Choroid plexus epithelial cell (primary cell): ENCODE results near the gene GGTLC3.
A peak's percentile ranks its signal among the peaks of the same experiment; 100 is the strongest.
"Not testable (repeated sequence)": the region's sequence is repeated elsewhere in the genome, so short reads cannot be mapped to it uniquely, and the experiment has no call there.

Experiments
- DNase-seq: peaks from one replicate; pipeline ENCODE4 v3.0.0-alpha.2; 2010; ENCODE audit warnings: low read depth
- H3K4me3 ChIP-seq: 2 replicates; pipeline ENCODE4 v1.5.1; 2011; ENCODE audit warnings: low read depth, mild to moderate bottlenecking, control low read depth, low read length, moderate library complexity

GGTLC3 gene

GRCh38 chr22:18518061-18518460, at the start of gene GGTLC3:
Gene GGTLC3 (minus strand): TSS chr22:18518161. CDS start chr22:18517897, 264 bp downstream.
- not testable (repeated sequence) for H3K4me3 ChIP-seq, DNase-seq

GRCh38 chr22:18560099-18560974, 42.4 kb upstream of the GGTLC3 start:
- not testable (repeated sequence) for DNase-seq, H3K4me3 ChIP-seq

DNA sequence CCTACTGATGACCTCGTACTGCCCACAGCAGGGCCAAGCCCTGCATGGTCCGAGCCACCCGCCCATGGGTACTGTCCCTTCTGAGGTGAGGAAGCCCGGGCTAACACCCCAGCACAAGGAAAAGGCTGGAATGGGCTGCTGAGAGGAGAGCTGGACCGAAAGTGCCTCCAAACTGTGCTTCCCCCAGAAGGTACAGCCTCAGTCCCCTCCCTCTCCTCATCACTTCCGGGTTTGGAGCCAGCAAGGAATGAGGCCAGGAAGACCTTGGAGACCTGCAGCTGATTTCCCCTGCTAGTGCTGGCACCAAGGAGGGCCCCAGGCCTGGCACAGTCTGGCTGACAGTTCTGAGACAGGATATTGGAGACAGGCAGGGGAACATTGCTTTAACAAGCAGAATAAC, 41.0 kb upstream of the GGTLC3 start:
- not testable (repeated sequence) for DNase-seq, H3K4me3 ChIP-seq

DNA sequence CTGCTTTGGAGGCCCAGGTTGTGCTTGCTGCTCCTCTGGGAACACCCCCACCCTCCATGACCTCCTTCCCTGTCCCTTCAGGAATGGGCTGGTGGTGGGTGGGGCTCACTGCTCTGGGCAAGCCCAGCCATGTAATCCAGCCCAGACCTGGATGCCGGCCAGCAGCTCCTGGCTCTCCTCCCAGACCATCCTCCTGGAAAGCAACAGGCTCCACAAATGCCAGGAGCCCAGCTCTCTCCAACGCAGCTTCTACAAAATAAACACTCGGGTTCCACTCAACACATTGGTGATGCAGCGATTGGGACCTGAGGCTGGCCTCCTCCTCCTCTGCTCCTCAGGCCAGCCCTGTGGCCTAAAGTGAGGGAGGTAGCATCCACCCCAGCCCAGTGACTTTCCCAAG, 40.6 kb upstream of the GGTLC3 start:
- DNase-seq, H3K4me3 ChIP-seq: not testable (repeated sequence)

- H3K4me3 ChIP-seq, DNase-seq: not testable (repeated sequence)
These were observed 36.6 kb upstream of the GGTLC3 start for GRCh38 chr22:18554280-18555256.

DNA sequence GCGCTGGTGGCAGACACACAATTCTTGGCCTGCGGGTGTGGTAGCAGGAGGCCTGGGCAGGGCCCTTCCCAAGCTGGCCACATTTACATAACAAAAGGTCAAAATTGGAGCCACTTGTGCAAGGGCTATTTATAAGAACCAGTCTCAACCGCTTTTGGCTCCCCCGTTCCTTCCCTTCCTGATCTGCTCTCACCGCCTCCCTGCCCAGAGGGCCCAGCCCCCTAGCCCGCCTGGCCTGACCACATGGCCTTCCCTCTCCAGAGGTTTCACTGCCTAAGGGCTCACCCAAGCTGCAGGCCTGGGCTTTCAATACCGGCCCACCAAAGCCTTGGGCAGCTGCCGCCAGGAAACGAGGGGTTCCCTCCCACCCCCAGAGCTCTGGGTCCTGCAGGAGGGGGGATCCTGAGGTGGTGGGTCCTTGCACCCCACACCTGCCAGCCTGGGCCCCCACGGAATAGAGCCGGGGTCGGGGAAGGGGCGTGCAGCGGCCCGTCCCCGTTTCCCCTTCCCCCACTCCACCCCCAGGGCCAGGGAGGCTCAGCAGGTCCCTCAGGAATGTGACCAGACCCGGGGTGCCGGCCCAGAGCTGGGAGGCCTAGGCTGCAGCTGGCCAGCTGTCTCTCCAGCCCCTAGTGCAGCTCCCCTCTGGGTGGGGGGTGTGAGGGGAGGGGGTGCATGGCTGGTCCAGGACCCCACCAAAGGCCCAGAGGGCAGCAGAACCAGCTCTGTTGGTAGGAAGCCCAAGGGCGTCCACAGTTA, 35.1 kb upstream of the GGTLC3 start:
- H3K4me3 ChIP-seq, DNase-seq: not testable (repeated sequence)

DNA sequence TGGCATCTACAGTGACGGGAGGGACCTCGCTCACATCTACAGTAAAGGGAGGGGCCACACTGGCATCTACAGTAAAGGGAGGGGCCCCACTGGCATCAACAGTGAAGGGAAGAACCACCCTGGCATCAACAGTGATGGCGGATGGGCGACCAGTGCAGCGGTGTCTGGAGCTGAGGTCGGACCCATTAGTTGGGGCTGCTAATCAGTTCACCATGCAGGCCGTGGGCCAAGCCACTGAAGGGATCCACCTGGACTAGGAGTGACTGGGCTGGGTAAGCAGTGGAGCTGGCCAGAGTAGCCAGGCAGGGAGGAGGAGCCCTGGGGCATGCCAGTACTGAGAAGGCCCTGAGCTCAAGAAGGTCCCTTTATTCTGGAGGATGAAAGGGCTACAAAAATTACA, 33.1 kb upstream of the GGTLC3 start:
- not testable (repeated sequence) for H3K4me3 ChIP-seq, DNase-seq

DNA sequence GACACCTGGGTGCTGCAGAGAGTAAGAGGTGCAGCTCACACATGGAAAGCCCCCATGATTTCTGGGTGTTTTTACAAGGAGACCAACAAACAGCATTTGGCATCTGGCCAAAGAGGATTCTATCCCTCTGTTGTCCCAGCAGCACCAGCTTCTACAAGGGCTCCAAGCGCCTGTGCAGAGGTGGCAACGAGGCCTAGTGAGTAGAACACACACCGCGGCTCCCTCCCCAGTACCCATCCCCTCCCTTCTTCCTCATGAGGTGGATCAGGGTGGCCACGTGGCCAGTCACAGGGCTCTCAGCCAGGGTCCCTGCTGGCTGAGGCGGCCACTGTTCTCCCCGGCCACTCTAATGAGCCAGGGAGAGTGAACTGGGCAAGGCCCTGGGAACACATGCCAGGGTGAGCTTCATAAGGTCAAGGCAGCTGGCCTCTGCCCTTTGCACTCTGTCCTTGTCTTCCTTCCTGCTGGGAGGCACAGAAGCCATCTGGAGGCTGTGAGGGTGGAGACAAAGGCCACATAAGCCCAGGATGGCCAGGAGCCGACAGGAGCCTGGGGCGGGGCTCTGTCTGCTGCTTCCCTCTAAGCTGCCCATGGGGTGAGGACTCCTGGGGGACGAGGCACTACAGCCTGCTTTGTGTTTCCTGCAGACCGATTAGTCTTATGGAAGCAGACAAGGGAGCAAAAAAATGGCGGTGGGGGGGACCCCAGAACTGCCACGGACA, 31.7 kb upstream of the GGTLC3 start:
- not testable (repeated sequence) for DNase-seq, H3K4me3 ChIP-seq

- DNase-seq, H3K4me3 ChIP-seq: not testable (repeated sequence)
These were observed 26.7 kb upstream of the GGTLC3 start for GRCh38 chr22:18544615-18545014.

- DNase-seq, H3K4me3 ChIP-seq: not testable (repeated sequence)
These were observed 25.4 kb upstream of the GGTLC3 start for GRCh38 chr22:18543400-18543799.

DNA sequence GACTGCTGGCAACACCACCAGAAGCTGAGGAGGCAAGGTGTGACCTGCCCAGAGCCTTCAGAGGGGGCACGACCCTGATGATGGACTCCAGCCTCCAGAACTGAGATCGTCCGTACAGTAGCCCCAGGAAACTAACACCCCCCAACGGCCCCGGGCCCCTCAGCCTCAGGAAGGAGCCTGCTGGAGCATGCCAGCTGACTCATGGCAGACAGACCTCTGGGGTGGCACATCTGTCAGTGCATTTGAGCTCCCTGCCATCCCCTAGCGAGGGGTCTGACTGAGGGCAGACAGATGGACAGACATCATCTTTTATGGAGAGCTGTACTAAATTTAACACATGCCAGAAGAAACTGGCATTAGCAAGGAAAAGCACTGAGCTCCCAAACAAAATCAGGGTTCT, 22.0 kb upstream of the GGTLC3 start:
- not testable (repeated sequence) for H3K4me3 ChIP-seq, DNase-seq

GRCh38 chr22:18534315-18534714, 16.4 kb upstream of the GGTLC3 start:
- not testable (repeated sequence) for H3K4me3 ChIP-seq, DNase-seq

GRCh38 chr22:18533633-18534032, 15.7 kb upstream of the GGTLC3 start:
- DNase-seq, H3K4me3 ChIP-seq: not testable (repeated sequence)

DNA sequence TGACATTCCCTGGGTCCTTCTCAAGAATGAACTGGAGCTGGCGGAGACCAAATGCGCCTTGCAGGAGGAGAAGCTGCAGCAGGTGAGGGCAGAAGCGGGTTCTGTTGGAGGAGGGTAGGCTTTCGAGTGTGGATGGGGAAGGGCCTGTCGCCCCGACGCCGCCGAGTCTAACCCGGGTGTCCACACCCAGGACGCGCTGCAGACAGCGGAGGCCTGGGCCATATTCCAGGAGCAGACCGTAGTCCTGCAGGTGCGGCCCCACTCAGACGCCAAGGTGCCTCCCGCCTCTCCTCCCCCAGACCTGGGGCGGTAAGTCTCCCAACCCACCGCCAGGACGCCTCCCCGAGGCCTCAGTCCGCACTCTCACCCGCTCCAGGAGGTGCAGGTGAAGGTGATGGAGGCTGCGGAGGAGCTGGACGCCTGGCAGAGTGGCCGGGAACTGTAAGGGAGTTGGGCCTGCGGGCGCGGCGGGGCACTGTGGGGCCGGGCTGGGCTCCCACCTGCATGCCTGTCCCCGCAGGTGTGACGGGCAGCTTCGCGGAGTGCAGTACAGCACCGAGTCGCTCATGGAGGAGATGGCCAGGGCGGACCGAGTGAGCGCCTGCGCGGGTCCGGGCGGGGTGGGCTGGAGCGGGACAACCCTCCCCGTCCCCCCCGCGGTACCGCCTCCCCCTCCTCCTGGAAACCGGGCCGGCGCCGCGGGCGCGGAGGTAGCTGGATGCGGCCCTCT, 11.6 kb upstream of the GGTLC3 start:
- not testable (repeated sequence) for DNase-seq, H3K4me3 ChIP-seq

GRCh38 chr22:18528597-18529415, 10.8 kb upstream of the GGTLC3 start:
- peak overlapping the region; percentile 38 for H3K4me3 ChIP-seq
- DNase-seq = peak; percentile 88

DNA sequence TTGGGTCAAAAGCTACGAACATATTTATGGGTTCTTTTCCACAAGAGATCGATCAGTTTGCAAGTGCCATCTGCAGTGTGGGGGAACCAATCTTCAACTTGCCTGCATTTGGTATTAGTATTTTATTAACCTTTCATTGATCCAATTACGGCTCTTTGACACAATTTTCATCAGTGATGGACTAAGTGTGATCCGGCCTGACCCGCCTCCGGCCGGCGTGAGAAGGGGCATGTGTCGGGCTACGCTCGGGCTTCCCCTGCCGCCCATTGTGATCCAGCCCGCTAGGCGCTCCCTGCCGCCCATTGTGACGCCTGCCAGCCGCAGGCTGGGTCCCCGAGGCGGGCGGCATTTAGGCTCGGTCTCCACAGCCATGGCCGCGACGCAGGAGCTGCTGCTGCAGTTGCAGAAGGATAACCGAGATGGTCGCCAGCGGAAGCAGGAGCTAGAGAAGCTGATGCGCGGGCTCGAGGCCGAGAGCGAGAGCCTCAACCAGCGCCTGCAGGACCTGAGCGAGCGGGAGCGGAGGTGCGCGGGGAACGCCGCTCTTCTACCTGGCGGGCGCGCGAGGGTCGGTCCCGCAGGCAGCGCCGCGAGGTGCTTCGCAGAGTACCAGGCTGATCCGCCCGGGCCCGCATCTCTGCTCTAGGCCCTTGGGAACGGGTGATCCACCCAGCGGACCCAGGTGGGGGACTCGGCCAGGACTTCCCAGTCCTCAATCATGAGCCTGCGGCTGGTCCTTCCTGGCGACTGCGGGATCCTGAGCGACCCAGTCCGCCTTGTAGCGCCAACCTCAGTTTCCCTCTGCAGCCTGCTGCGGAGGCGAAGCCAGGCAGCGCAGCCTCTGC, 10.0 kb upstream of the GGTLC3 start, which contains the start of gene TMEM191B:
Gene TMEM191B, plus strand, starts transcription at position 51 of the 845 bp plus-strand sequence. Its CDS starts 179 bp downstream, at position 230.
- peak within 1 kb of the TSS; percentile 29 for H3K4me3 ChIP-seq
- DNase-seq = not testable (repeated sequence)
